Glomerular endothelial cell (primary cell): Measurements from ENCODE around the gene ARHGAP28. TPM values are rescaled to one million over a fixed set of nuclear protein-coding genes. Genes with fewer than 3 reads are reported as not detected.

ENCODE experiments used
- DNase-seq: peaks from one replicate; pipeline ENCODE4 v3.0.0-alpha.2; 2011; ENCODE audit warnings: low read depth, low spot score; ENCODE audit errors: extremely low read depth
- total RNA-seq: library from RNA; depleted of rRNA; stranded (reverse); fragments of >200 nt; gene quantifications from 2 replicates; pipeline ENCODE4 v1.2.3, GENCODE V29; 2015

Gene ARHGAP28
- total RNA-seq, 1 donor from 2014 or later = 16.5 TPM

DNA sequence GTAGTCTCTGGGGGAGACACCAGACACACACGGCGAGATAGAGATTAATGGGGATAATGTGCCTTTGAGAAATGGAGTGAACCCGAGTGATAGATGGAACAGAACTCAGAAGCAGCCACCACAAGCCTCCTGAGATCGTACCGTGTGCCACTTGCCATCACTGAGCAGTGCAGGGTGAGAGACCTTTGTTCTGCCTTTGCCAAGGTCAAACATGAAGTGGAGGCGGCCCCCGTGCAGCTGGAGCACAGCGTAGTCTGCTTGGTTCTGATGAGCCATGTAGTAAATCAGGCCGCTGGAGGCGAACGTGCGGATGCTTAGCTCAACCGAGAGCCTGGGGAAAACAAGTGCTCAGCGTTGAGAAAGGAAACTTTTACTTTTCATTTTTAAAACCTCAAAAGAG, 221.1 kb downstream of the ARHGAP28 start:
- no peak for DNase-seq

DNA sequence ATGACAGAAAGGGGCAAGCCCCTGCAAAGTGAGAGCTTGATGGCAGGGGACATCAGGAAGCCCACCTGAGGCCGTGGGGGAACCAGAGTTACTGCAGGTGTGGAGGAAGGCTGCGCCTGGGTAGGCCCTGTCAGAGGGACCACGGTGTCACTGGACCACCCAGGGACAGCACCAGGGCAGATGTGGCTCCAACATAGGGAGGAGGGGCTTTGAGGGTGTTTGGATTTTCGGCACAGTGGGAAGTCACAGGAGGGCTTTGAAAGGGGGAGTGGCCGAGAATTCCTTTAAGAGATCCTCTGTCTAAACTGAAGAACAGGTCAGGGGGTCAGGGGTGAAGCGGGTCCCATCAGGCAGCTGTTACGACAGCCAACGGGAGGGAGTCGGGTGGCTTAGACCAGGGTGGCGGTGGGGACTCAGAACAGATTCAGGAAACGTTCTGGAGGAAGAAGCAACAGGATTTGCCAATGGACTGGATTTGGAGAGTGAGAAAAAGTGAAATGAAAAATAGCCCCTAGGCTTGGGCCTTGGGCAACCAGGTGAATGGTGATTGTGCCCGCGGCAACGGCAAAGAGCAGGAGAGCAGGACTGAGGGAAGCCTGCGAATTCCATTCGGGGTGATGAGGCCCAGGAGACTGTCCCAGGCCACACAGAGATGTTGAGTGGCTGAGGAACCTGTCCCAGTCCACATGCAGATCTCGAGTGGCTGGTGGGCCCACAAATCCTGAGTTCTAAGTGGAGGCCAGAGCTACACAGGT, 222.0 kb downstream of the ARHGAP28 start:
- DNase-seq = no peak

DNA sequence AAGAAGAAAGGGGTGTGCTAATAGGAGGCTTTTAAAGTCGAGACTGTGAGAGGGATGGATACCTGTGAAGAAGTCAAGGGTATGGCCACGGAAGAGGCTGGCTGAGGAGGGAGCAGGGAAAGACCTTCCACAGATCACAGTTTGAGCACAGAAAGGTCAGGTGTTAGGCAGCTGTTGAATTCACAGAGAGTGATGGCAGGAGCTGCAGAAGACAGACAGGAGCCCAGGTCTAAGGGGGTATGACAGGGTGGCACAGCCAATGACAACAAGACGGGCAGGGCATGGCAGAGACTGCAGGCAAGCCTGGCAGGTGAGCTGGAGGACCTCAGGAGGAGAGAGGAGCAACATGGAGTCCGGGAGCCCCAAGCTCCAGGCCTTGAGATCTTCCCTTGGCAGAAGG, 225.0 kb downstream of the ARHGAP28 start:
- no peak for DNase-seq

DNA sequence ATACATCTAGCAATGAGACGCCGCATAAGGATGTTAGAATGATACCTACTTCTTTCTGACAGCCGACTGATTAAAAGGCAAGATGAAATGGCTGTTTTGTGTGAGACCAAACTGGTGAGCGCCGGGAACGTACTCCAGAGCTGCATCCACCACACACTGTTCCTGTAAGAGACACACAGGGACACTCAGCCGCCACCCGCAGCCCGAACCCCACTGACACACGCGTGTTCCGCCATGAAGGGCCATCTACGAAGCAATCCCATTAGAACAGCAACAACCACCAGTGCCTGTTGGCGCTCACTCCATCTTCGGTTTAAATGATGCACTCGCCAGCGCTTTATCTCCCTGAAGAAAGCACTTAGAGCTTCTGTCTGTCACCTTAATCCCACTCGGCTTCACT, 225.8 kb downstream of the ARHGAP28 start:
- DNase-seq = no peak

DNA sequence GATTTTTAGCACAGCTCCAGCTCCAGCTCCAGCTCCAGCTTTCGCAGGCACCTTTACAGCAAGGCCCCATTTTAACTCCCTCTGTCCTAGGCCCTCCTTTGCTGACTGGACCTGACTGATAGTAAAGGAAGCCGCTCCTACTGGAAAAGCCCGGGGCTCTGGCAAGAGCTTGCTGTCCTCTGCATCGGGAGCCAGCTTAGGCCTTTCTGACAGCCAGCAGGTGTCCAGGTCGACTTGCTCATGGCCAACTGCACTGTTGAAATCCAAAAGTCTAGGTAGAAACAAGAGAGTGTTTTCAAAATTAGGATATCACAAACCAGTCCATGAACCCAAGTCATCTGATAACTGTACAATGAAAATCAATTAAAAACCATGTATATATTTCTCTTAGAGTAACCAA, 227.0 kb downstream of the ARHGAP28 start:
- DNase-seq = no peak

DNA sequence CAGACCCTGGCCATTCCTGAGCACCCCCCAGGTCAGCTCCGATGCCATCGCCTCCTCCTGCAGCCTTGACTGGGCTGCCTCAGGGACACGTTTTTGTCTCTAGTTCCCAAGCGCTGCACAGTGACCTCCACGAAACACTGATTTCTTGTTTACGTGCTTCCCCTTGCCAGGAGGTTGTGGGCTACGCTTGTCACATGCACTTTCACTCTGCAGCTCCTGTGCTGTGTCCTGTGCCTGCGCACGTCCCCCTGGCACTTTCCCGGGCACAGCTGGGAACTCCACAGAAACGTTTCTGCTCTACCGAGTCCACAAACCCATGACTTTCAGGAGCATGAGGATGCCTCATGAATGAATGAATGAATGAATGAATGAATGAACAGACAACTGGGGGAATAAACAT, 227.5 kb downstream of the ARHGAP28 start:
- DNase-seq = no peak

DNA sequence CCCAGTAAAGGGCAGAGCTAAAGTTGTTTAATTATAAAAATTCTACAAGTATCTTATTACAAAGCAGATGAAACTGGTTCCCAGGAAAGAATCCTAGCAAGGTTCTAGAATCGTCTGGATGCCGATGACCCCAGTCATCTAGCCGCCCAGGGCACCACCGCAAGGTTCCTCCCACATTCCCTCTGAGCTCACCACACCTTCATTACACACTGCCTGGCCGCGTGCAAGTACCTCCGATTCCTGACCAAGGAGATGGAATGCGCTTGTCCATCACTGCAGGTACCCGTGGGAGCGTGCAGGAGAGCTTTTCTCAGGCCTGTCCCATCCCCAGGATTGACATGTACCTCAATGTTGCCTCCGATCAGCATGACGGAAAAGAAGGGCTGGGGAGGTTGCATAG, 229.6 kb downstream of the ARHGAP28 start:
- no peak for DNase-seq

DNA sequence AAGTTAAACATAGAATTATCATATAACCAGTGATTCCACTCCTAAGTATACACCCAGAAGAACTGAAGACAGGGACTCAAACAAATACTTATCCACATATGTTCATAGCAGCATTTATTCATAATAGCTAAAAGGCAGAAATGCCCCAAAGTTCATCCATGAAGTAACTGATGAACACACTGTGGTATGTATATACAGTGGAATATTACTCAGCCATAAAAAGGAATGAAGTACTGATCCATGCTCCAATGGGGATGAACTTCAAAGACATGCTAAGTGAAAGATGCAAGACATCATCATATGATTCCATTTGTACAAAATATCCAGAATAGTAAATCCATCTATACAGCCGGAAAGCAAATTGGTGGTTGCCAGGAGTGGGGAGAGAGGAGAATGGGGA, 230.6 kb downstream of the ARHGAP28 start:
- no peak for DNase-seq

DNA sequence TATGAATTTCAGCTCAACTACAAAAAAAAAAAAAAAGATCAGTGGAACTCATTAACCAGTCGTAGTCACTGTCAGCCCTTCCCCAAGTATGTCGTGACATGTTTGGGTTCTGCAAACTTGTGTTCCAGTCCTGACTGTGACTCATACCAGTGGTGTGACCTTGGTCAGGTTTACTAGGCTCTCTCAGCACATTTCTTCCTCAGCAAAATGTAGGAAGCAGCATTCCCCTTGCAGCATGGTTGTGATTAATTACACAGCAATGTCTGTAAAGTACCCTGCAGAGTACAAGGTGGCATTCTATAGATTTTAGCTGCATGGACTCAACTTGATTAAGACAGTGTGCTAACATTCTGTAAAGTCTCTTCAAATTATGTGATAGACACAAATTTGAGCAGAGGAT, 231.1 kb downstream of the ARHGAP28 start:
- DNase-seq = no peak

DNA sequence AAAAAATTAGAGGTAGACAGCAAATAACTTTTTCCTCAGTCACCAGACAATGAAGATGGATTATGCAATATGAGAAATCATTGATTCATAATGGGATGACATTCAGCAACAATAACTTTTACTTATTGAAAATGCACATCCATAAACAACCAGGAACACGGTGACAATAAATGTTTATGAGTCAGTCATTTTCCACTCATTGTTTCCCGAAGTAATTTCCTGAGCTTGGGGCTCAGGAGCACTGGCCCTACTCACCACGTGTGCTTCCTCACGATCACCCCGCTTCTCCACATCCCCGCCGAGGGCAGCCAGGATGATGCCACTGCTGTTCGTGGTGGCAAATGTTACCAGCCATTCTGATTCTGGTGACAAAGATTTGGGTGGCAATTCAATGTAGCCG, 231.8 kb downstream of the ARHGAP28 start:
- DNase-seq = no peak

DNA sequence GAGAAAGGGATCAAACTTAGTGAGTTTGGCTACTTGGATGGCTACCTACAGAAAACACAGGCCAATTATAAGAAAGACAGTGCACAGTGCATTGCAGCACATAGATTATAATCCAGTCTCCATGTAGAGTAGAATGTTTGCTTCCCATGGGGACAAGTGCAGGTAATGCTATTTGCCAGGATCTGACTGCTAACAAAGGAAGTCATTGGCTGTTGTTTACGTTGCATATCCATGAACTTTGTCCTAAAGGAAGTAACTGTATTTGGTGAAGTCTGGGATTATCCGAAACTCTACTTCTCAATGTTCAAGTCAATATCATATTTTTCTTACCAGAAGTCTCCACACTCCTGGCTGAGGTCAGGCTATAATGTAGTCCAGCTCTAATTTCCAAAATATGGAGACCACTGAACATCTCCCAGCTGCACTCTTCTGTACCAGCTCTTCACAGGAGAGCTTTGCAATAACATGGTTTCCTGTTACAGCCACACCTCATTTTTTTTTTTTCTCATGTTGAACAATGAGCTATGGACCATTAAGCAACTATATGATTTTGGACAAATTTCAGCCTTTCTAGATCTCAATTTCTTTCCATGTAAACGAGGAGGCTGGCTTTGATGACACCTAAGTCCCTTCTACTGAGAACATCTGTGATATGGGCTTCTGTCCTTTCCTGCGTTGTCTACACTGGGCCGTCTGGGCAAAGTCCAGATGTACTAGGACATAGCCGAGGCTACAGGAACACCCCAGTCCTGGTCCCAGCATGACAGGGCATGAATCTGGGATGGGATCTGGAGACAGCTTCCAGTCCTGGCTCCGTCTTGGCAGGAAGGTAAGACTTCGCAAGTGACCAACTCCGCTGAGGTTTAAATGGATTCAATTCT, 233.3 kb downstream of the ARHGAP28 start:
- no peak for DNase-seq

DNA sequence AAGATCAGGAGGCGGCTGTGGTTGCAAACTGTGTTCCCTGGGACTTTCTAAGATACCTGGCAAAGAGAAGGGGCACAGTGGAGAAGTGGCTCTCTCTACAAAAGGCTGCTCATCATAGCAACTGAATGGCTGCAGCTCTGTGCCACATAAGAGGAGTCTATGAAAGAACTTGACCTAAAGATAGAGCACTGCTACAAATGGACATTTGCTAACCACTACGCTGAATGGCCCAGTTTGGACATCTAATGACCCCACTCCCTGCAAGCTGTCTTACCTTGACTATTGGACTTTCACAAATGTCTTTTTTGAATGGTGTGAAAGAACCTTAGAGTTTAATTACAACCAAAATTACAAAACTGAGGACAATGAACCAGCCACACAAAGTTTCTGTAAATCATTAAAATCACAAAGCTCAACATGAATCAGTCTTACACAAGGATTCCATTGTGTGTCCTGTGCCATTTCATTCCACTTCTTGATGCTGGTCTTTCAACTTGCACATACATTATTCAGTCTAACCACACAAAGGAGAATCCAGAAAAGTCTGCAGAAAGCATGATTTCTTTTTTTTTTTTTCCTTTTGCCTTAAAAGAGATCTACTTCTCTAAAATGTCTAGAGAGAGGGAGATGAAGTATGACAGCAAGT, 234.1 kb downstream of the ARHGAP28 start:
- DNase-seq = no peak
